Upper lobe of left lung (tissue), 4 donors: ENCODE measurements around the gene KIR2DL3.

ENCODE experiments used
- EP300 ChIP-seq, 4 donors: sonication (generic); formaldehyde crosslinking; IDR thresholded peaks; one replicate each; pipeline ENCODE4 v1.5.1; 2017; ENCODE audit warnings: antibody characterized with exemption in 4 of 4, control low read depth in 2 of 4
- POLR2A ChIP-seq, 4 donors: fragments of 450-650 bp; IDR thresholded peaks; one replicate each; pipeline ENCODE4 v1.5.1; 2016 to 2017; ENCODE audit warnings: antibody characterized with exemption in 4 of 4, mild to moderate bottlenecking in 2 of 4
- TF ChIP-seq, protein P1 (sequence below), 6 experiments: fragments of 450-650 bp in 4 of 6; fragments of 200-600 bp in 2 of 6; sonication (generic) in 2 of 6; IDR thresholded peaks; one replicate each; pipeline ENCODE4 v1.5.1; 2016 to 2019; ENCODE audit warnings: antibody characterized with exemption in 6 of 6

- TF ChIP-seq, protein P1, sequence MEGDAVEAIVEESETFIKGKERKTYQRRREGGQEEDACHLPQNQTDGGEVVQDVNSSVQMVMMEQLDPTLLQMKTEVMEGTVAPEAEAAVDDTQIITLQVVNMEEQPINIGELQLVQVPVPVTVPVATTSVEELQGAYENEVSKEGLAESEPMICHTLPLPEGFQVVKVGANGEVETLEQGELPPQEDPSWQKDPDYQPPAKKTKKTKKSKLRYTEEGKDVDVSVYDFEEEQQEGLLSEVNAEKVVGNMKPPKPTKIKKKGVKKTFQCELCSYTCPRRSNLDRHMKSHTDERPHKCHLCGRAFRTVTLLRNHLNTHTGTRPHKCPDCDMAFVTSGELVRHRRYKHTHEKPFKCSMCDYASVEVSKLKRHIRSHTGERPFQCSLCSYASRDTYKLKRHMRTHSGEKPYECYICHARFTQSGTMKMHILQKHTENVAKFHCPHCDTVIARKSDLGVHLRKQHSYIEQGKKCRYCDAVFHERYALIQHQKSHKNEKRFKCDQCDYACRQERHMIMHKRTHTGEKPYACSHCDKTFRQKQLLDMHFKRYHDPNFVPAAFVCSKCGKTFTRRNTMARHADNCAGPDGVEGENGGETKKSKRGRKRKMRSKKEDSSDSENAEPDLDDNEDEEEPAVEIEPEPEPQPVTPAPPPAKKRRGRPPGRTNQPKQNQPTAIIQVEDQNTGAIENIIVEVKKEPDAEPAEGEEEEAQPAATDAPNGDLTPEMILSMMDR (IDR thresholded peaks at IDR 0.05), result no peak
- no peak for TF ChIP-seq POLR2A (IDR thresholded peaks at IDR 0.05)
- no peak for TF ChIP-seq EP300 (IDR thresholded peaks at IDR 0.05)
These were observed 33.4 kb upstream of the KIR2DL3 start for GRCh38 chr19:54704928-54705327.
